ENCODE results near the gene UBE2R2.
"Not testable (repeated sequence)": the region's sequence is repeated elsewhere in the genome, so short reads cannot be mapped to it uniquely, and the experiment has no call there.

The UBE2R2 gene

DNA sequence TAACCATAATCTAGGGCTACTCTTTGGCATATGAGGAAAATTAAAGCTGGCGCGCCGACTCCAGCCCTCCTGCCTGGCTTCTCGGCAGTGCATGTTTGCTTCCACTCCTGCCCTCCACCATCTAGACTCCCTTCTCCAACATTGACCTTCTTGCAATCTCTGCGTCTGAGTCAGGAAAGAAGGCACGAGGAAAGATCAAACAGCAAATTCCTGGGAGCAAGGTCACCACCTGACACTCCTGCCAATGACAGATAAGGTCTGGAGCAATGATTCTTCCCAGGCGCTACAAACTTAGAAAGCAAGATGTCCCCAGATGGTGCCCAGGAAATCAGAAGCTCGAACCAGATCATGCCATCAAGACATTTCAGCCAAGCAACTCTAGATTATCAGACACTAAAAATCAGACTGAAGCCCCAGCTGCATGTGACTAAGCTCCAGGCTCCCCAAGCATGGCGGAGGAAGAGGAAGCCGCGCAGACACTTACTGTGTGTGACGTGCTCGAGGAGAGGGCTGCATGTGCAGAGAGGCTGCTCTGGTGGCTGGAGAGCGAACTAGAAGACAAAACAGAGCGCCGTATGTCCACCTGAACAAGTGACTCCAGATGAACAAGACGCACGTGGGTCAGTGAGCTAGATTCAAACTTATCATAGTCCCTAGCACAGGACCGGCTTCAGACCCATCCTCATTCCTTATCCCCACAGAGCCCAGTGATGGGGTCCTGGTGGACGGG lies 115.3 kb downstream of the UBE2R2 start:
- DNase-seq, result no peak

DNA sequence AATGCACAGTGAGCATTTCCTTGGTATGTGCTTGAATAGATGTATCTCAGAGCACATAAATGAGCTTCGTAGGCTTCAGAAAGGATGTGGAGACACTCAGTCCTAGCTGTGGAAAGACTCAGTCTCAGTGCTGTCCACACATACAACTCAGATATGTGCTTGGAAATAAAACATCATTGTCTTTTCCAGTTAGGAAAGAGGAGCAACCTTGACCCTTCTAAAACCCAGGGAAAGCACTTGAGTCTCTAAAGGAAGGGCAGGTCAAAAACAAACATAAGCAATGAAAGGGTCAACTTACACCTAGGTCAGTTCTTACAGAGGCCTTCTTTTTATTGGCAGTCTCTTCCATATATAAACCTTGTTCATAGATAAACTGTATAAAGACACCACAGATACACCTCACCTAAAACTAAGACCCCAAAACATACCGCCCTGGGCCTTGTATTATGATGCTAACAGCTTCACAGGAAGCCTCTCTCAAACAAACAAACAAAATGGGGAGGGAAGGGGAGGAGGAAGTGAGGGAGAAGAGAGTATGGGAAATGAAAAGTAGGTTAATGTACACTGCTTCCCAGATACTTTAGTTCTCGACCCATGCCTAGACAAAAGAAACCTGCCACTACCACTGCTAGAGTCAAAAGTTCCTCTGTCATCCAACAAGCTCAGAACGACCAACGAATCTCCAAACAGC lies 117.4 kb downstream of the UBE2R2 start:
- DNase-seq, result no peak

DNA sequence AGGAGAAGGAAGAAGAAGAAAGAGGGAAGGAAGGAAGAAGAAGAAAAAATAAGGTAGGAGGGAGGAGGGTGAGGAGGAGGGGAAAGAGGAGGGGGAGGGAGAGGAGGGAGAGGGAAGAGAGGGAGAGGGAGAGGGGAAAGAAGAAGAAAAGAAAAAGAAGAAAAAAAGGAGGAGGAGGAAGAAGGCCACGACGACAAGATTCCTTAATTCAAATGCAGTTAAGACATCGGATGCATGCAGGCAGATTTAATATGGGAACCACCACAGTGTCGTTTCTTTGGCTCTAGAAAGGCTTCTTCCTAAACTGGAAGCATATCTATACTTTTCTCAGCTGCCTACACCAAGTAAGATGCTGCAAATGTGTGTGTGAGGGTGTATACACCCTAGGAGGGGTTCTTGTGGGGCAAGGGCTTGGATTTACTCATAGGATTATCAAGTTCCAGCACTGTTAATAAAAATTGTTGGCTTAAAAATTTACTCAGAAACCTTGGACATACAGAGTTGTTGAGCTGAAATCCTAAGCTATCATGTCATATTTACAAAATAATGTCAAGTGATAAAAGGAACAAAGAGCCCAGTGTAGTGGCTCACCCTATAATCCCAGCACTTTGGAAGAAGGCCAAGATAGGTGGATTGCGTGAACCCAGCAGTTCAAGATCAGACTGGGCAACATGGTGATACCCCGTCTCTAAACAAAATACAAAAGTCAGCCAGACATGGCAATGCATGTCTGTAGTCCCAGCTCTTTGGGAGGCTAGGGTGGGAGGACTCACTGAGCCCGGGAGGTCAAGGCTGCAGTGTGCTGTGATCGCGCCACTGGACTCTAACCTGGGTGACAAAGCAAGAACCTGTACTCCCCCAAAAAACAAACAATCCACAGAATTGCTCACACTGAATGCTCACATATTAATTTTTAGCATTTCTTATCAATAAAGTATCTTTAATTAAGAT lies 123.2 kb downstream of the UBE2R2 start:
- DNase-seq, result no peak

DNA sequence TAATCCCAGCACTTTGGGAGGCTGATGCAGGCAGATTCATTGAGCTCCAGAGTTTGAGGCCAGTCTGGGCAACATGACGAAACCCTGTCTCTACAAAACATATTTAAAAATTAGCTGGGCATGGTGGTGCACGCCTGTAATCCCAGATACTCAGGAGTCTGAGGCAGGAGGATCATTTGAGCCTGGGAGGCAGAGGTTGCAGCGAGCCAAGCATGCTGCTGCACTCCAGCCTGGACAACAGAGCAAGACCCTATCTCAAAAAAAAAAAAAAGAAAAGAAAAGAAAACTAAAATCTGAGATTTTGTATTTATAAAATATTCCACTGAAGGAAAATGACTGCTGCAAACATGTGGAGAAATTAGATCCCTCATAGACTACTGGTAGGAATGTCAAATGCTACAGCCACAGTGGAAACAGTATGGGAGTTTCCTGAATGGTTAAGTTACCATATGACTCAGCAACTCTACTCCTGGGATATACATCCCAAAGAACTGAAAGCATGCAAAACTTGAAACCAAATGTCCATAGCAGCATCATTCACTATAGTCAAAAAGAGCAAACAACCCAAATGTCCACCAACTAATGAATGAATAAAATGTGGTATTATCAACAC lies 125.6 kb downstream of the UBE2R2 start:
- DNase-seq, result no peak

DNA sequence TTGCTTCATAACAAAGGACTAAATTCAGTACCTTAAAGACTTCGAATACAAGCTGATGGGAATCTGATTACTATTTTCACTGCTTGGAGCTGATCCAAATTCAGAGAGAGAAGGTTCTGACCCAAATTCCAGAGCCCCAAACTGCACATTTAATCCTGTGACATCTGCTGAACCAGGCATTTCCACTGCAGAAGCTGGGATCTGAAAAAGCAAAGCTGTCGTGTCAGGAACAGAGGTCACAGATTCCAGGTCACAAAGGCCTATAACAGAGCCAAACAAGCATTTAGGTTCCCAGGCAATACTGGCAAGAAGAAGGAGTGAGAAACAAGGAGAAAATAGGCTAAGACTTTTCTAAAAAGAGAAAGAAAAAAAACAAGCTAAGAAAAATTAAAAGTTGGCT lies 126.4 kb downstream of the UBE2R2 start:
- DNase-seq, result no peak

DNA sequence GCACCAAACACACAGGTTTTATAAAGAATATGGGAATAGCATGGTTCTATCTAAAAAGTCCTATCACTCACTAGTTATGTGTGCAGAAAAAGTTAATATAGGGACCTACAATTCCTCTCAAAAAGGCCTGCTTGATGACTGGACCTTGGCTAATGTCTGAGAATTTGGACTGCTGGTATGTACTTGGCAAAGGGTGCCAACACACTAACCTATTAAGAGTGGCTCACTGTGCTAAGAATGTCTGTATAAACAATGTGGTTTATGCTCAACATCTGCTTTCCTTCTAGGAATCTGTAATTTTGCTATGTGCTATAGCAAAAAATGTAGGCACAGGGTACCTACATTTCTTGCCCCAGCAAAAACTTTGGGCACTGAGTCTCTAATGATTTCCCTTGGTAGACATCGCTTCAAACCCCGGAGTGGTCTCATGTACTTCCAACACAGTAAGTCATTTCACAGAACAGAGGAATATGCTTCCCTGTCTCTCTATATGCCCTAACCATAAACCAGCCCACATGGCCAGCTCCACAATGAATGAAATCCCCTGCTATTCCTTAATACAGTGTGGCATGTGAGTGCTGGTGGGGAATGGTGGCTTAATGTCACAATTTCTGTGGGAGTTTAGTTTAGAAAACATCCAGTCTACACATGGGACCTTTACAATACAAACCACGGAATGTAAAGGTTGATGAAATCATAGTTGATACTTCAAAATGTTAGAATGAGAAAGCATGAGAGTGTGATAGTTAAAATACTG lies 130.0 kb downstream of the UBE2R2 start:
- DNase-seq, result no peak

DNA sequence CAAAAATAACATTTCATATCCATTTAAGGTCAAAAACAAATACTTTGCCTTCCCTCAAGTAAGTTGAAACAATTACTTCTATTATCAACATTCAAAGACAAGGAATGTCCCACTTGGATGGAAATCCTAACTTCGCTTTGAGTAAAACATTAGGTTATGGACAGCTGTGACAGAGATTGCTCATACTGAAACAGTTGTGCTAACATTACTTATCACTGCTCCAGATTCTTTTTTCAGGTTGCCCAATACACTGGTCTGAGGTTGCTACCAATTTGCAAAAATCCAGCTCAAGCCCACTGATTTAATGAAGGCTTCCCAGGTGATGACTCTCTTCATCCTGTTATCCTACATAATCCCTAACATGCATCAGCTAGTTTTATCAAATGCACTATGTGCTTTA lies 133.4 kb downstream of the UBE2R2 start:
- no peak for DNase-seq

DNA sequence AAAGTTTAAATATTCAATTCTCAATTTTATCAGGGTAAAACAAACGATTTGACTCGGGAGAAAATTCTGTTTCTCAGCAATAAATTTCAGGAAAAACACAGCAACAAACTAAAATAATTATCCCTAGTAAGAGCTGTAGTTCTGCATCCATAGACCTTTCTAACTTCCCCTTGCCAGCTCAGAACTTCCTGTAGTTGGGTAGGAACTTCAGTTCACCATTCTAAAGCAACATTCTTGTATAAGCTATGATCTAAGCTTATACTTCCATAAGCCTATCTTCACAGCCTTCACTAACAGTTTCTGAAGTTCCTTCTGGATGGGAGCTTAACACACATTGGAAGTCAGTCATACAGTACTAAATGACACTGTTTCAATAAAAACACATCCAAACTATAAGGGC lies 135.1 kb downstream of the UBE2R2 start:
- no peak for DNase-seq

DNA sequence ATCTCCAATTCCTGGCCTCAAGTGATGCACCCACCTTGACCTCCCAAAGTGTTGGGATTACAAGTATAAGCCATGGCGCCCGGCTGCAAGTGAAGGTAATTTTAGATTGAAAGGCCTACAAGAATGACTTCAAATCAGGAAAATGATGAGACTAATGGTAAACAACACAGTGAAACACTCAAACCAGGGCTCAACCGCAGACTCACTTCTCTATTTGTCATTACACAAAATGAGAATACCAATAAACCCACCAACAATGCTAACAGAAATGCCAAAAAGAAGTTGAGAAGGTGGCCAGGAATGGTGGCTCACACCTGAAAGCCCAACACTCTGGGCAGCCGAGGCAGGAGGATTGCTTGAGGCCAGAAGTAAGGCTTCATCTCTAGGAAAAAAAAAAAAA lies 139.6 kb downstream of the UBE2R2 start:
- no peak for DNase-seq

DNA sequence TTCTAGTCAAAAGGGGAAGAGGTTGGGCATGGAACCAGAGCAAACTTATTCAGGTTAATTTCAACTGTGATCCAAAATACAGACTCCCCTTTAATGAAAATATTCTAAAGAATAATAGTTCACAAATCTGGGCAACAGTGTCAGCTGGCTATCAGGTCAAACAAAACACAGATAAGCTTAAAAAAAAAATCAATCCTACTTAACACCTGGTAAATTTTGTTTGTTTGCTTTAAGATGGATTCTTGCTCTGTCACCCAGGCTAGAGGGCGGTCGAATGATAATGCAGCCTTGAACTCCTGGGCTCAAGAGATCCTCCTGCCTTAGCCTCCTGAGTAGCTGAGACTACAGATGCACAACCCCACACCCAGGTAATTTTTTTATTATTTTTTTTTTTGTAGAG lies 142.8 kb downstream of the UBE2R2 start:
- no peak for DNase-seq

DNA sequence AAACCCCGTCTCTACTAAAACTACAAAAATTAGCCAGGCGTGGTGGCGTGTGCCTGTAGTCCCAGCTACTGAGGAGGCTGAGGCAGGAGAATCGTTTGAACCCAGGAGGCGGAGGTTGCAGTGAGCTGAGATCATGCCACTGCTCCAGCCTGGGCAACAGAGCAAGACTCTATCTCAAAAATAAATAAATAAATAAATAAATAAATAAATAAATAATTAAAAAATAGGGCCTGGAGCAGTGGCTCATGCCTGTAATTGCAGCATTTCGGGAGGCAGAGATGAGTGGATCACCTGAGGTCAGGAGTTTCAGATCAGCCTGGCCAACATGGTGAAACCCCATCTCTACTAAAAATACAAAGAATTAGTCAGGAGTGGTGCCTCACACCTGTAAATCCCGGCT lies 145.5 kb downstream of the UBE2R2 start:
- DNase-seq, result not testable (repeated sequence)

DNA sequence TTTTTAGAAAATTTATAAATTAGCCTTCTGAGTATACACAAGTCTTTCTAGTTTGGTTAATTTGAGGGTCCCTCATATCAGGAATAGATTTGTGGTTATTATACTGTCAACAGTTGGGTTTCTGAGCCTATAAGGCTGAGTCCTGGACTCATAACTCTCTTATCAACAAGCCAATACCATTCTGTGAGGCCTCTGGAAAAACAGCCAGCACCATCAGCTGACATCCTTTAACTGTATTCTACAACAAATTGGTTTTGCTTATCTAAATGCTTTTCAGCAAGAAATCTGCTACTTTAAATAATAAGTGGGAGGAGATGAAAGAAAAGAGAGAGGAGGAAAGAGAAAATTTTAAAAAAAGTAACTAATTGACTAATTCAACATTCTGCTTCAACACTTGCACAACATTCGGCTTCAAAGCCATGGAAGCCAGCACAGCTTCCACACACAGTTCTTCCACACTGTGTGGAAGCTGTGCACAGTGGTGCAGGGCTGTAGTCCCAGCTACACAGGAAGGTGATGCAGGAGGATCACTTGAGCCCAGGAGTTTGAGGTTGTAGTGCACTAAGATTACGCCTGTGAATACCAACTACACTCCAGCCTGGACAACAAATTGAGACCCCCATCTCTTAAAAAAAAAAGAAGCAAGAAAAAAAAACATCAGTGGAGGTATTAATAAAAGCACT lies 147.3 kb downstream of the UBE2R2 start:
- no peak for DNase-seq
